Skin of body (tissue), 2 donors: ENCODE results near the gene ZSCAN5A. TPM values are rescaled to one million over a fixed set of nuclear protein-coding genes. Genes with fewer than 3 reads are reported as not detected.
"Not testable (repeated sequence)": the region's sequence is repeated elsewhere in the genome, so short reads cannot be mapped to it uniquely, and the experiment has no call there.

Source experiments
- DNase-seq: peaks from one replicate; lab custom pipeline; 2025; lab: John Stamatoyannopoulos, UW
- total RNA-seq: library from RNA; depleted of rRNA; stranded (reverse); fragments of >200 nt; gene quantifications from one replicate; pipeline ENCODE4 v1.2.3, GENCODE V29; 2014

ZSCAN5A gene
- total RNA-seq, 1 donor from 2014 or later = 4.0 TPM

DNA sequence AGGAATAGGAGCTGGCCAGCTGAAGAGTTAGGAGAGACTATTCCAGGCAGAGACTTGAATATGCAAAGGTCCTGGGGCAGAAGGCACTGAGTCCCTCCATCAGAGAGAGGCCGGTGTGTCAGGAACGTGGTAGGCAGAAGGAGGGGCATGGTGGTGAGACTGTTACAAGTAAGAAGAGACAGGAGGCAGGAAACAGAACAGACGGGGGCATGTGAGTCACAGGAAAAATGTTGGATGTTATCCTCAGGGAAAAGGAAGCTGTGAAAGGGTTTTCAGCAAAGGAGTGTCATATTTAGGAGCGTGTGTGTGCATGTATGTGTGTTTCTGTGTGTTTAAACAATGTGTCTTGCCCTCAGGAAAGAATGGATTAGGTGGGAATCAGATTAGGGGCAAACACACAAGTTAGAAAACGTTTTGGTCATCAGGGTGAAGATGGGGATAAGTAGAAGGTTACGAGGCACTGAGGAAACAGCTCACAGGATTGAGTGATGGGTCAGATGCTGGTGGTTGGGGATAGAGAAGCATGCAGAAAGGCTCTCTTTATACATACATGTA lies 41.0 kb downstream of the ZSCAN5A start:
- DNase-seq = no peak

GRCh38 chr19:56272161-56272798 lies 42.4 kb downstream of the ZSCAN5A start, which contains the start of gene EDDM13:
EDDM13 (plus strand) TSS chr19:56272748; CDS start chr19:56272835, 87 bp downstream.
- DNase-seq = no peak

DNA sequence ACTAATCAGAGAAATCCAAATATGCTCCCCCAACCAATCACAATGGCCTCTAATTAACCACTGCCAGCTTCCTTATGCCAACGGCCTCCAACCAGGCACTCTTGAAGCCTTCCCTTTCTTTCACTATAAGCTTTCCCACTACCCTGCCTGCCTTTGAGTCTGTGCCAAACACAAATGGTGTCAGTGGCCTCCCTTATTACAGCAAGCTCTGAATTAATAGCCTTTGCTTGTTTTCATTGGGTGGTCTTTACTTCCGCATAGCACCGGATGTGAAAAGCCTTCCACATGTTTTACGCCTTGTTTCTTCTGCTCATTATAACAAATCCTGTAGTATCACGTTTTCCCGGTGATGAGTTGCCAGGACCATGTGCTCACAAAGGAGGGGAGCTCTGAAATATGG lies 43.5 kb downstream of the ZSCAN5A start:
- no peak for DNase-seq

DNA sequence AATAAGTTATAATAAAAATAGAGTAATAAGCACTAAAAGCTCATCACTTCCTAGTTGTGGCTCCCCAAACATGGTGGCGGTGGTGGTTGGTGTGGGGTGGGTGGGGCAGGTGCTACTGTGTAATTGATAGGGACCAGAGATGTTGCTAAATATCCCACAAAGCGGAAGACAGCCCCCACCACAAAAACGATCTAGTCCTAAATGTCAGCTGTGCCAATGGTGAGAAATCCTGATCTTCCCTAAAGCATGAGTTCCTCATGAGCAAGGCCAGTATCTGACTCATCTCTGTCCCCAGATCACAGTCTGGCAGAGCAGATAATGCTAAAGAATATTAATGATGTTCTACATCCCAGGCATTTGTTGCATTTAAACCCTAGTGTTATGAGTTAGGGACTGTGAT lies 44.0 kb downstream of the ZSCAN5A start:
- DNase-seq = no peak

- no peak for DNase-seq
These were observed 45.3 kb downstream of the ZSCAN5A start for GRCh38 chr19:56269348-56269747.

GRCh38 chr19:56266051-56266450 lies 48.6 kb downstream of the ZSCAN5A start:
- DNase-seq = no peak

DNA sequence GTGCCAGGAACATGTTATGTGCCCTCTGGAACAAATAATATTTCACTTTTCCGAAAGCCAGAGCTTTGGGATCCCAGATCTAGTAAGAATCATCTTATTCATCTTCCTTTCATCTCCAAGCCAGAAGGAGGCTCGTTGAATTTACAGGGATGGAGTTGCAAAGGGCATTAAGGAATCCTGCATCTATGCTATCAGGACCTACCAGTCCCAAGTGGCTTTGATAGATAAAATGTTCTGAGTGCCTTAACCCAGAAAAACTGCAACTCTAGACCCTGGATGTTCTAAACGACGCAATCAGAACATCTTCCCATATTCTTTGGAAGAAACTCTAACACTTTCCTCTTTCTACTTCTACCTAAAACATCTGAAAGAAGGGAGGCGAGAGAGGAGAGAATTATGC lies 51.3 kb downstream of the ZSCAN5A start:
- no peak for DNase-seq

DNA sequence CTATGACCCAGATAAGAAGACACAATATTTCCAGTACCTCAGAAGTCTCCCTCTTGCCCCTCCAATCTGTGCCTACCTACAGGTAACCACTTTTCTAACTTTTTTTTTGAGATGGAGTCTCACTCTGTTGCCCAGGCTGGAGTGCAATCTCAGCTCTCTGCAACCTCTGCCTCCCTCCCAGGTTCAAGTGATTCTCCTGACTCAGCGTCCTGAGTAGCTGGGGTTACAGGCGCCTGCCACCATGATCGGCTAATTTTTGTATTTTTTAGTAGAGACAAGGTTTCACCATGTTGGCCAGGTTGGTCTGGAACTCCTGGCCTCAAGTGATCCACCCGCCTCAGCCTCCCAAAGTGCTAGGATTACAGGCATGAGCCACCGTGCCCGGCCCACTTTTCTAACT lies 52.7 kb downstream of the ZSCAN5A start:
- DNase-seq = not testable (repeated sequence)

DNA sequence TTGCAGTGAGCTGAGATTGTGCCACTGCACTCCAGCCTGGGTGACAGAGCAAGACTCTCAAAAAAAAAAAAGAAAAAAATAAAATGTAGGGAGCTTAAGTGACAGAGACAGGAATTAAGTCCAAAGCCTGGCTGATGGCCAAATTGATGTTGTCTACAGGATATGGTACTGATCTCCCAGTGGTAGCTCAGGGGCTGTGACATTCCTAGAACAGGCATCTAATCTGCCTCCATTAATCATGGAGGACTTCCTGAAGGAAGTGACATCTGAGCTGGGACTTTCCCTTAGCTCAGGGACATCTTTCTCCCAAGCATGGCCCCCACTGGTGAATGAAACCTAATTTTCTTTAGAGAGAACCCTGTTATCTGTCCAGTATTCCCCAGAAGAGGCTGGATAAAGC lies 53.5 kb downstream of the ZSCAN5A start:
- DNase-seq = no peak

DNA sequence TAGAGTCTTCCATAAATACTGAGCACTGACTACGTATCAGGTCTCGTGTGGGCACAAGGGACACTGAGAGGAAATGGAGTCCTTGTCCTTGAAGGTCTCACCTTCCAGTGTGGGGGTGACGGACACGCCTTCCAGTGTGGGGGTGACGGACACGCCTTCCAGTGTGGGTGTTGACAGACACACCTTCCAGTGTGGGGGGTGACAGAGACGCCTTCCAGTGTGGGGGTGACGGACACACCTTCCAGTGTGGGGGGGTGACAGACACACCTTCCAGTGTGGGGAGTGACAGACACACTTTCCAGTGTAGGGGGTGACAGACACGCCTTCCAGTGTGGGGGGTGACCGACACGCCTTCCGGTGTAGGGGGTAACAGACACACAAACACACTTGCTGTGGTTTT lies 56.4 kb downstream of the ZSCAN5A start:
- DNase-seq = no peak

DNA sequence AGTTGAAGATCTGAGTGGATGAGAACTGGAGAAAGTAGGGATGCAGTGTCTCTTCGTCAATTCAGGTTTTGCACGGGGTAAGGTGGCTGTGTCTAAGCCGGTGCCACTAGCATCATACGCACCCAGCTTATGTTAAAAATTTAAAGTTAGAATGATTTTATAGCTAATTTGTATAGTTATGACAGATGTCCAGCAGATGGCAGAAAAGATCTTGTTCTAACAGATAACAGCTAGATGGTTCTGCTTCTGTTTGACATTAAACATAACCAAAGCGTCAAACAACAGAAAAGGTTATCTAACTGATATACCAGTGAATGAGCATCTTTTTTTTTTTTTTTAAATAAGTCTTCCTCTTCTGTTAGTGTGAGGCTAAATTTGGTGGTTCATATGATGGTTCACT lies 60.9 kb downstream of the ZSCAN5A start:
- DNase-seq = peak; percentile 11

DNA sequence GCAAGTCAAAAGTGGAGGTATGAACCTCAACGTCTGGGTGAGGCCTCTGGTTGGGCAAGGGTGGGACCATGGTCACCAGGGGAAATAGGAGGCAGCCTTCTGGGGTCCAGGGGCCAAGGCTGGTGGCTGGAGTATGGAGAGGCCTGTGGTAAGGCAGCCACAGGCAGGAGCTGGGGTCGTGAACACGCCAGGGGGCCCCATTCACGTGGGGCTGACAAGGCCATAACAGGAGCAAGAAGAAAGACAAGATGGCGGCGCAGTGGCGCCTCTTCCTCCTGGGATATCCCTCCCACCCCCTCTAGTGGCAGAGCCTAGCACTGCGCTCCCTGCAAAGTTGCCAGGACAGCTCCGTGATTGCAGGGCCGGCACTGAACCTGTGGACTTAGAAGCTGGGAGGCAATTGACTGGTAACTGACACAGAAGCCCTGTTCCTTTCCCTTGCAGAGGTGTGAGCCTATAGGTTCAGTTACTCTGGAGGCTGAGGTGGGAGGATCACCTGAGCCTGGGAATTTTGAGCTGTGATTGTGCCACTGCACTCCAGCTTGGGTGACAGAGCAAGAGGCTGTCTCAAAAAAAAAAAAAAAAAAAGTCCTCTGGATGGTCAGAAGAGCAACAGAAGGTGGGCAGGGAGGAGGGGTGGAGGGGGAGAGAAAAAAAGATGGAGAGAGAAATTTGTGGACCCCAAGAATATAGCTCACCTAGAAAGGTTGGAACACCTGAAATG lies 61.8 kb downstream of the ZSCAN5A start:
- no peak for DNase-seq

- not testable (repeated sequence) for DNase-seq
These were observed 65.8 kb downstream of the ZSCAN5A start for GRCh38 chr19:56248736-56249338.

- not testable (repeated sequence) for DNase-seq
These were observed 68.9 kb downstream of the ZSCAN5A start for GRCh38 chr19:56245764-56246163.

GRCh38 chr19:56245121-56245740 lies 69.4 kb downstream of the ZSCAN5A start:
- DNase-seq = no peak

DNA sequence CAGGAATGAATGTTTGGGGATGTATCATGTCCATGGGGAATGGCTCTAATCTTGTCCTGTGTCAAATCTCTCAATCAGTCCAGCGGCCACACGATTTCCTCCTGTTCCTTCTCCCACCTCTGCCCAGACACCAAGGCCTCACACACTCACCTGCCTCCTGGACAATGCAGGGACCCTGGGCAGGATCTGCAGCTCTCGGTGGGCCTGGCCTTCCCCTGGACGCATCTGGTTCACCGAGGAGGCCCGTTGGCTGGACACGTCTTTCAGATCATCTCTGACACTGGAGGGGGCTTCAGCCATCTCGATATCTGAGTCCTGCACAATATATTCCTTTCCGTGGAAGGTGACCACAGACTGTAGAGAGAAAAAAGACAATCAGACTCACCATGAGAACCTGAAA lies 91.2 kb downstream of the ZSCAN5A start:
- DNase-seq = no peak

DNA sequence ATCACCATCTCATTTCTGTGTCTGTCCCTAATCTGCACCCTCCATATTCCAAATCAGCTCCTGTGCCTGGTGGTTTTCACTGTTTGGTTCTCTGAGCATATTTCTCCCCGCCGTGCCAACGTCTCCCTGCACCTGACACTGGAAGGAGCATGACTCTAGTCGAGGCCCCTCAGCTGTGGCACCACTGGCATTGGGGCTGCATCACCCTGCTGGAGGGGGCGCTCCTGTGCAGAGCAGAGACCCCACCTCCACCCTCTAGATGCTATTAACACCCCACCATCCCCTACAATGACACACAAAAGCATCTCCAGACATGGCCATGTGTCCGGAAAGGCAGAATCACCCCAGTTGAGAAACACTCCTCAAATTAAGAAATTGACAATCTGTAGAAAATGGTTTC lies 91.7 kb downstream of the ZSCAN5A start:
- DNase-seq = no peak

DNA sequence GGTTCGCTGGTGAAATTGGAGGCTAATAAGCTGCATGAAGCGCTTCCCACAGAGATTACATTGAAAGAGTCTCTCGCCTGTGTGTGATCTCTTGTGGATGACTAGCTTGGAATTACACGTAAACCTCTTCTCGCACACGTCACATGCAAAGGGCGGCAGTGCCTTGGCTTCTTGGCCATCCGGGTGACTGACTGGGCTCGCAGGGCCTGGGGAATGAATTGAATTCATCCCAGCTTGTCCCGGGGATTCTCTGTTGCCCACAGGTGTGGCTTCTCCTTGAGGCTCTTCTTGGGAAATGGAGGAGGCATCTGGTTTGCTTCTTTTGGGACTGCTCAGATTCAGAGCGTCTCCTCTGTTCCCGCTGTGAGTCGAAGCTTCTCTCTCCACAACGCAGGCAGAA lies 92.8 kb downstream of the ZSCAN5A start:
- no peak for DNase-seq

DNA sequence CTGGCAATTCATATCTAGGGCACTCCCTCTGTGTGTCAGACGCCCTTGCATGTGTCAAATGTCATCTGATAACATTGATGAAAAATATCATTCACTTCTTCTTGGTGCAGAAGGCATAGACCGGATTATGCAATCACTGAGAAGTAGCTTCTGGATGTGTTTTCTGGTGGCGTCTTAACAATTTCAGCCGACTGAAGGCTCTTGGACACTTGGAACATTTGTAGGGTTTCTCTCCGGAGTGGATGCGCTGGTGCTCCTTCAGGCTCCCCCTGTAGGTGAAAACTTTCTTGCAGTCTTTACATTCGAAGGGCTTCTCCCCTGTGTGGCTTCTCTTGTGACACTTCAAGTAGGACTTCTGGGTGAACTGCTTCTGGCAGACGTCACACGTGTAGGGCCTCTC lies 93.2 kb downstream of the ZSCAN5A start:
- DNase-seq = not testable (repeated sequence)

DNA sequence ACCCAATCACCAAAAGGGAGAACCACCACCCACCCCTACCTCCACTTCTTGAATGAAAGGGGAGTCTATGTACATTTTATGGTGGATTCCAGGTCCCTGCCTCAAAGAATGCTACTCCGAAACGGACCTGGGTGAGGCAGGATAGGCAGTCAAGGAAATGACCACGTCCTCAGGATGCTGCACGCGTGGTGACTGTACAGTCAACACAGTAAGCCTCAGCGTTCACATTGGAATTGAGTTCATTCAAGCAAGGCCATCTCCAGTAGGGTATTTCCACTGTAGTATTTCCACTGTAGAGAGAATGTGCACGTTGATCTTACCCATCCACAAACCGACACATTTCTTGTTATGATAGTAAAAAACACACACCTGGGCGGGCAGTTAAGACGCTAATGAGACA lies 95.7 kb downstream of the ZSCAN5A start:
- no peak for DNase-seq

DNA sequence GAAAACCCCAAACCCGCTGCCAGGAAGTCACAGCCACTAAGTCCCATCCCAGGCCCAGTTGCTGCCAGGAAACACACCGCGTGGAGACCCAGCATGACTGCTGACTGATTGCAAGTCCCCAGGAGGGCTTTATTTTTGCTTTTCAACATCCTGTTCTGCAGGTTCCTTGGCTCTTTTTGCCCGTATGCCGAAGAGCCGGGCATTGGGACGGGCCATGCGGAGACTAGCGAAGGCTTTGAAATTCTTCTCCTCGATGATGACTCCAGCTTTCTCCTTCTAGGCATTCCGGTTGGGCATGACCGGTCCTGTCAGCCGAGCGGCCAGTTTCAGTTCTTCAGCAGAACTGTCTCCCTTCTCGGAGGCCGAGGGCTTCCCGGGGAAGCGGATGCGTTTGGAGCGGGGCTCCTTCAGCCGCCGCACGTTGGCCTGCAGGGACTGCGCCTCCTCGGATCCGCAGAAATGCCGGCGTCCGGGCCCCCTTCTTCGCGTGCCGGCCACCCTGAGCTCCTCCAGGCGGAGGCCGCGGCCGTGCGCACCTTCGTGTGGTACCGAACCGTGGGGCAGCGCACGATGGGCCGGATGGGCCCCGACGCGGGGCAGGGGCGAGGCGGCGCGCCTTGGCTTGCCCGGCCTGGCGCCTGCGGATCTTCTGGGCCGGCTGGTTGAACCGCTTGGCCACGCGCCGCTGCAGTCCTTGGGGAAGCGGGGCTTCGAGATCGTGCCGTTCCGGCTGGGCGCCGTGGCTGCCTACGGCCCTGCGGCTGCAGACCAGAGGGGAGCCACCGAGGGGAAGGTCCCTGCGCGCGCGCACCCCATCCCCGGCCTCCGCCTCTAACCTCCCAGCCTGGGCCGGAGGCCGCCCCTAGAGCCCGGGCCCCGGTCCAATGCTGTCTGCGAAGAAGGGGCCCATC lies 97.3 kb downstream of the ZSCAN5A start:
- DNase-seq = no peak
